Measurements from ENCODE around the gene PLEKHG4B.

Gene PLEKHG4B

GRCh38 chr5:76358-77169, 15.4 kb upstream of the PLEKHG4B start:
- no peak for DNase-seq (ENCODE audit: low read depth)

DNA sequence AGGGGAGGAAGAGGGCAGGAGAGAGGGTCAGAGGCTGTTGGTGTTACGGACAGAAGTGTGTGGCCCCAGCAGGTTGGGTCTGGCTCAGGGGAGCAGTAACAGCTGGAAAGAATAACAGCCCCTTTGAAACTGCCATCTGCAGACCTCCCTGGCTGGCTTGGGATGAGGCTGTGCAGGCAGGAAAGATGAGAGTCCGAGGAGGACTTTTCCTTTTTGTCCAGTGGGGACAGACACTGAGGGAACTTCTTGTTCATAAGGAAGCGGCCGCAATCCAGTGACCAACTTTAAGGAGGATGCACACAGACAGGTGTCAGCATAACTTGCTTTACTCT, 14.8 kb upstream of the PLEKHG4B start:
- no peak for DNase-seq (ENCODE audit: low read depth)

GRCh38 chr5:77546-77945, 14.4 kb upstream of the PLEKHG4B start:
- no peak for DNase-seq (ENCODE audit: low read depth)

- DNase-seq (ENCODE audit: low read depth), result no peak
Observed at GRCh38 chr5:77957-78804, 13.8 kb upstream of the PLEKHG4B start.

DNA sequence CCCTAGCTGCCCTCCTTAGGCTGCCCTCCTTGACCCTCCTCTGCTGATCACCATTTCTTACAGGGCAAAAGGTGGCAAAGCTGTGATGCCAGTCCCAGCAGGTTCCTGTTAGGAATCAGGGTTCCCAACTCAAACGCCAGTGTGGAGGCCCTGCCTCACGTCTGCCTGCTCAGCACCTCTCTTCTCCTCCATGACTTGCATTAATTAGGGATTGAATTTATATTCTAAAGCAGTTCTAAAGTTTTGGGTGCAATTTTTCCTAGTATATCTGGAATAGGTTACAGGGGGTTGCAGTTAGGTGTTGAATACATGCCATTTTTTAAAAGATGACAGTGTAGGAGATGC, 13.2 kb upstream of the PLEKHG4B start:
- DNase-seq (ENCODE audit: low read depth), result no peak

DNA sequence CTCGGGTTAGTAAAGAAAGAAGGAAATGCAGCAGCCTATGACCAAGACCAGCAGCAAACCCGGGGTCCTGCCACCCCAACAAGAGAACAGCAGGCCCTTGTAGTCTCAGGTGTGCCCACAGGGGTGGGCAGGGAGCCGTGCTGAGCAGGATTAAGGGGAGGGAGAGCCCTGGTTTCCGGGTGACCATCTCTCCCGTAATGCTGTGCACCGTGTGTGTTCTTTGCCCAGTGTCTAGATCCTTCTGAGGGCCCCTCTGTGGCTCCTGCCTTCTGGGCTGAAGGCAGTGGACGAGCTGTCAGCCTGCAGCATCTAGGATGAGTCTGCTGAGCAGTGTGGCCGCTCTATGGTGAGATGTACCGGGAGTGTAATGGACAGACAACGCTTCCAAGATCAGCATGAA, 12.7 kb upstream of the PLEKHG4B start:
- DNase-seq (ENCODE audit: low read depth), result no peak

DNA sequence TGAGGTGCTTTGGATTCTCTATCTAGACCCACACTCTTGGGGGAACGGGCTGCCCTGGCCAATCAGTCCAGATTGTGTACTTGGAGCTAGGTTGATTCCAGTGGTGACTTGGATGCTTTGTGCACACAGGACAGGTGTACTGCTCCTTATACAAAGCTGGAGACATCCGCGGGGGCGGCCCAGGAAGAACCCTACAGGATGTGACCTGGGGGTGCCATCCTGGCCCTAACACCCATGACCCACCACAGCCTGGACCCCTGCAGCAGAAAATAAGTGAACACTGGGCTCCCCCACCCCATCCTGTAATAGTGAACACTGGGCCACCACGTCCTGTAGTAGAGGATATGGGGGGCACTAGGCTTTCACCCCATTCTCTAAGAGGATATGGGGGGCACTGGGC, 12.1 kb upstream of the PLEKHG4B start:
- DNase-seq (ENCODE audit: low read depth), result no peak

GRCh38 chr5:81391-82021, 10.5 kb upstream of the PLEKHG4B start:
- DNase-seq (ENCODE audit: low read depth), result no peak

DNA sequence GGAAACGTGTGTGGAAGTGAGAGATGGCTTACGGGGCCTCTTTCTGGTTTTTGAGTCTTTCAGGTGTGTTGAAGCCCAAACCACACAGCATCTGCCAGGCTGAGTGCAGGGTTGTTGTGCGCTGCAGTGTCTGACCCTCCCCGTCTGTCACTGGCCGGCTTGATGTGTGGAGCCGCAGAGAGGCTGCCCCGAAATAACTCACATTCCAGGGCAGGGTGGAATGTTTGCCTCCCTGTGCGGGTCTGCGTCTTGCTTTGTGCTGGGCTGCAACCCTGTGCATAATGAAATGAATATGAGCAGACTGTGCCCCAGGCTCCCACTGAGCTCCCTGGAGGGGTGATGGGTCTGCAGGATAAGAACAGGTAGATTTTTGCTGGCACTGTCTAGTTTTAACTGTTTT, 9.9 kb upstream of the PLEKHG4B start:
- DNase-seq (ENCODE audit: low read depth), result no peak

- DNase-seq (ENCODE audit: low read depth), result no peak
Observed at GRCh38 chr5:82570-82969, 9.4 kb upstream of the PLEKHG4B start.

- no peak for DNase-seq (ENCODE audit: low read depth)
Observed at GRCh38 chr5:83029-83428, 8.9 kb upstream of the PLEKHG4B start.

DNA sequence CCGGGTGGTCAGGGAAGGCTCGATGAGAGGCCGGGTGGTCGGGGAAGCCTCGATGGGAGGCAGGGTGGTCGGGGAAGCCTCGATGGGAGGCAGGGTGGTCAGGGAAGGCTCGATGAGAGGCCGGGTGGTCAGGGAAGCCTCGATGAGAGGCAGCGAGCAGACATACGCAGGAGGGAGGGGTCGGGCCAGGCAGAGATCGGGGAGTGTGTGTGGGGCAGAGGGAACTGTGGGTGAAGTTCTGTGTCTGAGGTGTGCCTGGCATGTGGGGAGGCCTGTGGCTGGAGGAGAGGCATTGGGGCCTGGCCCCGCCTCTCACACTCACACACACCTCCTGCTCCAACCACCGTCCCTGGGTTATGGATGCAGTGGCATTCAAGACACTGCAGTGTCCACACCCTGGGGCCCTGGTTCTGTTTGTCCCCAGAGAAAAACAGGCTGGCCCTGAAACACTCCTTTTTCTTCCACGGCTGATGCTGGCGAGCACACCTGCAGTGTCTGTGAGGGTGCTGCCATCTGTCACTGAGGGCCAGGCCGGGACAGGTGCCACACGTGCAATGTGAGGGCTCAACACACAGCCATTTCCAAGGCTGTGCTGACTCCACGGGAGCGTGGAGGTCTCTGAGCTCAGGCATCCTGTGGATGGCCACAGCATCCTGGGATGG, 6.5 kb upstream of the PLEKHG4B start:
- no peak for DNase-seq (ENCODE audit: low read depth)

DNA sequence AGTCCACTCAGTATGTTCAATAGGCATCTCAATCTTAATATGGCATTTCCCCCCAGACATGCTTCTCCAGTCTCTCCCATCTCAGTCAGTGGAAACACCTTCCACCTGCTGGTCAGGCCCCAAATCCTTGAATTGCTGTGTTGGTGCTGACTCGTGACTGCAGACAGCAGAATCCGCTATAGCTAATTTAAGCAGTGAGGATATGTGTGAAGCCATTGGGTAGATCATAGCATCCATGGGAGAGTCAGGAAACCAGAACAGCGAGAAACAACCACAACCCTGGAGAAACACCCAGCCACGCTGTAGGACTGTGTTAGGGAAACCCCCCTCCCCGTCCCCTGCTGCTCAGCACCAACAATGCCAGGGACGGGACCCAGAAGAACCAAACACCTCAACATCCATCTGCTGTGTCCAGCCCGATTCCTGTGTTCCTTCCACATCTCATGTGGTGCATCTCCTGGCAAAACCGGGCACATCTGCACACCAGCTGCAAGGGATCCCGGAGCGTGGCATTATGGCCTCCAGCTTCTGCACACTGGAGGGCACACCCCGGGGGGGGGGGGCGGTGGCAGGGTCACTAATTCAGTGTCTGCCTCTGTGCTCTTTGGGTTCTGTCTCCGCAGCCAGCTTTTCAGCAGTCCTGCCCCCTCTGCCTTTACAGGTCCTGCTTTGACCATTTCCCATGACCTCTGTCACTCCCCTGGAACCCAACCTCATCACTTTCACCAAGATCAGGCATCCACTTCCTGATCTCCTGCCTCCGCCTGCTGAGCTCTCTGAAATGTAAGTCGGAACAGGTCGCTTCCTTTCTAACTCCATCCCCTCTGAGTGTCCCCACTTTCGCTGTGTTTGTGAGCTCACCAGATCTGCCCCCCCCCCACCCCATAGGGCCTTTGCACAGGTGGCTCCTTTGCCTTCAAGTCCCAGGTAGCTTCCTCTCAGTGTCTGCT, 2.4 kb upstream of the PLEKHG4B start:
- DNase-seq (ENCODE audit: low read depth), result no peak

DNA sequence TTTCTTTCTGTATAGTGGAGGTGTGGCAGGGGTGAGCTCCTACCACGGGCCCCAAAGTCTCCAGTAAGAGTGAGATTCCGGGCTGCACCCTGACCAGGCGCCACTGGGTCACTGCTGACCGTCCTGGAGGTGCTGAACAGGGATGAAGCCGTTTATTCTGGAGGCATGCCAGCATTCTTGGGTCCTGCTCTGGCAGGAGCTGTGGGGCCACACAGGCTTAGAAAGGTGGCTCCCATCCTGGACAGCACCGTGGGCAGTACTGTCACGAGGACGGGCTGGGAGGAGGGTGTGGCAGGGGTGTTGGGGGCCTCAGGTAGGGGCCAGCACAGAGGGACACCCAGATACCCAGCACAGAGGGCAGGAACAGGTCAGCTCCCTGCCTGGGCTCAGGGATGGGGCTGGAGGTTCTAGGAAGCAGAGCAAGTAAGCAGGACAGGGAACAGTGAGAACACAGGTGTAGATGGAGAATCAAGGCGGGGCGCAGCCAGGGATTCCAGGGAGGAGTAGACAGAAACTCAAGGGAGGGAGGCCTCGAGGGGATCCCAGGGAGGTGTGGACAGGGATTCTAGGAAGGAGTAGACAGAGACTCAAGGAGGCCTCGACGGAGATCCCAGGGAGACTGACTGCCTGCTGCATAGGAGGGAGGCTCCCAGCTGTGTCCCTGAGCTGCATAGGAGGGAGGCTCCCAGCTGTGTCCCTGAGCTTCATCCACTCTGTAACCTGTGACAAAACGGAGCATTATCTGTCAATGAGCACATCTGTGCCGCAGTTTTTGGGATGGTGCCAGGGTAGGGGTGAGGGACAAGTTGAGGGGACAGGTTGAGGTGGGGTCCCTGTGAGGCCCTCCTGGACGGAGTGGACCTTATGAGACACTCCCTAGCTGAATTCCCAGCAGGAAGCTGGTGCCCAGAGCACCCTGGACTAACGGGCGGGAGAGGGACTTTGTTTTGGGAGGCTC, 1.1 kb upstream of the PLEKHG4B start:
- DNase-seq (ENCODE audit: low read depth), result no peak

GRCh38 chr5:92401-93220, 643 bp downstream of the PLEKHG4B start:
- DNase-seq (ENCODE audit: low read depth), result no peak

GRCh38 chr5:93221-93980, 1.4 kb downstream of the PLEKHG4B start:
- DNase-seq (ENCODE audit: low read depth), result no peak

GRCh38 chr5:94113-94892, 2.3 kb downstream of the PLEKHG4B start:
- DNase-seq (ENCODE audit: low read depth), result no peak
